ENCODE measurements around the gene FBXL17. TPM values are rescaled to one million over a fixed set of nuclear protein-coding genes. Genes with fewer than 3 reads are reported as not detected.

Gene FBXL17
- total RNA-seq, 1 donor from 2014 or later = 21.6 TPM

DNA sequence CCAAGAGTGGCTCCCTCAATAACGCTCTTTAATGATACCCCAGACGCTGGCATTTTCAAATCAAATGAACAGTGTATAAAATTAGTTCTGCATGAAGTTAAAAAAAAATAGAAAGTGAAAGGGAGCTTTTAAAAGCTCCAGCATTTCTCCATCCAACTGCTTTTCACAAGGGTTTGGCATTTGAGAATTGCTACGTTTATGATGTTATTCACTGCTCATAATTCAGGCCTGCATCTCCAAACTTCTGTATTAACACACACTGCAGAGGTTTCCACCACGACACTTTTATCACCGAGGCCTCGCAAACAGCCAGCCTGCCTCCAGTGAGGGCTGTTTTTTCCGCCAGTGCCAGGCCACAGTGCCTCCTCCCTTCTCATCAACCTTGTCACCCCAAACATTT lies 505.6 kb downstream of the FBXL17 start:
- peaks cover 4% of the 10 kb centered on the region for H3K36me3 Mint-ChIP-seq

DNA sequence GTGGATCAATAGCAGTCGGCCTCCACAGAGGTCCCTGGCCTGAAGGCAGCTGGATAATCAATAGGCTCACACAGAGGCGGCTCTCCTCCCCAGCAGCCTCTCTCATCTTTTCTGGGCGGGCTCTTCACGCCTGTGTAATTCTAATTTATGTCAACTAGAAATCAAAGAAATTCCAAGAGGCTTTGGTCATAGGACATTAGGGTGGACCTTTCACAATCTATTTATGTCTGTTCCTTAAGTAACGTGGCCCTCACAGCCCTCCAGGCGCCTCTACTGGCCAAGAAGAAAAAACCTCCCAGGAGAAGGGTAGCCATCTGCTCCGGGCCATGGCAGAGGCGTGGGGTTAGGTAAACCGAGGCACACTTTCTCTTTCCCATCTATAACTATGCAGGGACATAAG lies 506.1 kb downstream of the FBXL17 start:
- Mint-ChIP-seq H3K4me1 (peaks cover 22% of the 10 kb centered on the region), H3K36me3 (peaks cover 4% of the 10 kb centered on the region), H3K27me3 (ENCODE audit: low read depth) (no peaks in the 10 kb centered on the region), H3K27ac (no peak overlapping the region), H3K4me3 (no peak overlapping the region), H3K9me3 (no peaks in the 10 kb centered on the region)
- TF ChIP-seq, protein P1, sequence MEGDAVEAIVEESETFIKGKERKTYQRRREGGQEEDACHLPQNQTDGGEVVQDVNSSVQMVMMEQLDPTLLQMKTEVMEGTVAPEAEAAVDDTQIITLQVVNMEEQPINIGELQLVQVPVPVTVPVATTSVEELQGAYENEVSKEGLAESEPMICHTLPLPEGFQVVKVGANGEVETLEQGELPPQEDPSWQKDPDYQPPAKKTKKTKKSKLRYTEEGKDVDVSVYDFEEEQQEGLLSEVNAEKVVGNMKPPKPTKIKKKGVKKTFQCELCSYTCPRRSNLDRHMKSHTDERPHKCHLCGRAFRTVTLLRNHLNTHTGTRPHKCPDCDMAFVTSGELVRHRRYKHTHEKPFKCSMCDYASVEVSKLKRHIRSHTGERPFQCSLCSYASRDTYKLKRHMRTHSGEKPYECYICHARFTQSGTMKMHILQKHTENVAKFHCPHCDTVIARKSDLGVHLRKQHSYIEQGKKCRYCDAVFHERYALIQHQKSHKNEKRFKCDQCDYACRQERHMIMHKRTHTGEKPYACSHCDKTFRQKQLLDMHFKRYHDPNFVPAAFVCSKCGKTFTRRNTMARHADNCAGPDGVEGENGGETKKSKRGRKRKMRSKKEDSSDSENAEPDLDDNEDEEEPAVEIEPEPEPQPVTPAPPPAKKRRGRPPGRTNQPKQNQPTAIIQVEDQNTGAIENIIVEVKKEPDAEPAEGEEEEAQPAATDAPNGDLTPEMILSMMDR (IDR thresholded peaks at IDR 0.05; ENCODE audit: unreplicated experiment) = no peak
- DNase-seq (ENCODE audit: low spot score in 2 of 2, unreplicated experiment in 2 of 2) = no peak

More for the DNA sequence above, 505.6 kb downstream of the FBXL17 start:
- Mint-ChIP-seq H3K4me3 (no peak overlapping the region), H3K27ac (no peak overlapping the region), H3K9me3 (no peaks in the 10 kb centered on the region), H3K27me3 (ENCODE audit: low read depth) (no peaks in the 10 kb centered on the region), H3K4me1 (peaks cover 22% of the 10 kb centered on the region)
- DNase-seq (ENCODE audit: low spot score in 2 of 2, unreplicated experiment in 2 of 2) = no peak
- TF ChIP-seq, protein P1 (IDR thresholded peaks at IDR 0.05; ENCODE audit: unreplicated experiment) = no peak

DNA sequence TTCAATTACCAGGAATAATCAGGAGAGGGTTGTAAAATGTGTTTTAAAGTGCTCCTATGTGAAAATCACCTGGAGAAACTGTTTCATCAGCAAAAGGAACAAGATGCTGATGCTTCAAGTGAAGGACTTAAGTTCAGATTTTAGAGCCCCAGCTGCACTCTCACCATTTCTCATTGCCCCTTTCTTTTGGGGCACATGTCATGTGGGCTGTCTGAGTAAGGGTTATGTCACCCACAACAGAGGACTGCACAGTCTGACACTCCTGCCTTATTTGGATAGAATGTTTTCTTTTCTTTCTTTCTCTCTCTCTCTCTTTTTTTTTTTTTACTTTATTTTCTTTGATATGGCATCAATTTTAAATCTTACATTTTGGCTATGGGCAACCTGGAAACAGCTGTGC lies 507.1 kb downstream of the FBXL17 start:
- H3K27me3 Mint-ChIP-seq (ENCODE audit: low read depth) = no peaks in the 10 kb centered on the region
- no peaks in the 10 kb centered on the region for H3K9me3 Mint-ChIP-seq
- H3K4me1 Mint-ChIP-seq = peaks cover 22% of the 10 kb centered on the region
- DNase-seq (ENCODE audit: low spot score in 2 of 2, unreplicated experiment in 2 of 2) = no peak
- H3K27ac Mint-ChIP-seq = no peak overlapping the region
- H3K4me3 Mint-ChIP-seq = no peak overlapping the region
- peaks cover 4% of the 10 kb centered on the region for H3K36me3 Mint-ChIP-seq
- TF ChIP-seq, protein P1 (IDR thresholded peaks at IDR 0.05; ENCODE audit: unreplicated experiment) = no peak

DNA sequence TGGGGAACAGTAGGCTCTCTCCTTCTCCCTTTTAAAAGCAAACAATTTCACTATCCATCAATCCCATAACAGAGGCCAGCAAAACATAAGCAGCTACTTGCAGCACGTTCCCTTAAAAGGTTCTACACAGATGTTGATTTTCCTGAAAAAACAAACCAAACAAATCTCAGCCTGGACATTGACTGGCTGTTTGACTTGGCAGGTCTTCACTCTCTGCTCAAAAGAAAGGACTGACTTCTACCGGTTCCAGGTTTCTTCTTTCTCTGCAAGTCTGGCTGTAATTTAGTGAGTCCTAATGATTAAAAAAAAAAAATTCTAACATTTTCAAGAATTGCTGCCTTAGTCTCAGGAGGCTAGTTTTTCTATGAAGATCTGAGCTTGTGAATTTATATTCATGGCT lies 508.0 kb downstream of the FBXL17 start:
- no peak for DNase-seq (ENCODE audit: low spot score in 2 of 2, unreplicated experiment in 2 of 2)
- Mint-ChIP-seq H3K27me3 (ENCODE audit: low read depth) (no peaks in the 10 kb centered on the region), H3K27ac (no peak overlapping the region), H3K9me3 (no peaks in the 10 kb centered on the region), H3K4me1 (peaks cover 22% of the 10 kb centered on the region), H3K4me3 (no peak overlapping the region), H3K36me3 (no peaks in the 10 kb centered on the region)
- TF ChIP-seq, protein P1 (IDR thresholded peaks at IDR 0.05; ENCODE audit: unreplicated experiment) = no peak

DNA sequence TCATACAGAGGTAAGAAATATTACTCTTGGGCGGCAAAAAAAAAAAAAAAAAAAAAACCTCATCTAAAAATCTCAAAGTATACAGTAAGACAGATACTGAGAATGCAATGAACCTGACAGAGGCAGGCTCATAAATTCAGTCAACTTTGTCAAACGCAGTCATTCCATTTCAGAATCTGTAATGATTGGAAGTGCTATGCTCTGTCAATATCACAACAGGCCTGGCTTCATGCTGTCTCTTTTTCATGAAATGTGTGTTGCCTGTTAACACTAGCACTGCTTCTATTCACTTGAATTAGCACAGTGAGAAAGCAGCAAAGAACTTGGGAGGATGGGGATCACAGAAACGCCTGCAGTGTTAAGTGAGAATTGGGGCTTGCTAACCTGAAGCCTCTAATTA lies 510.9 kb downstream of the FBXL17 start:
- H3K27me3 Mint-ChIP-seq (ENCODE audit: low read depth) = no peaks in the 10 kb centered on the region
- no peak for DNase-seq (ENCODE audit: low spot score in 2 of 2, unreplicated experiment in 2 of 2)
- peaks cover 12% of the 10 kb centered on the region for H3K4me1 Mint-ChIP-seq
- H3K27ac Mint-ChIP-seq = no peak overlapping the region
- no peak overlapping the region for H3K4me3 Mint-ChIP-seq
- H3K9me3 Mint-ChIP-seq = no peaks in the 10 kb centered on the region
- TF ChIP-seq, protein P1 (IDR thresholded peaks at IDR 0.05; ENCODE audit: unreplicated experiment) = no peak
- no peaks in the 10 kb centered on the region for H3K36me3 Mint-ChIP-seq

All from mesothelial cell of epicardium (in vitro differentiated cells).